CMK (cell line): Measurements from ENCODE around the gene CNDP2.
"Not testable (repeated sequence)": the region's sequence is repeated elsewhere in the genome, so short reads cannot be mapped to it uniquely, and the experiment has no call there.

ENCODE experiments used
- DNase-seq: peaks from one replicate; pipeline ENCODE4 v3.0.0-alpha.2; 2010; ENCODE audit warnings: low read depth

The CNDP2 gene

GRCh38 chr18:74539289-74539688, 43.1 kb downstream of the CNDP2 start:
- no peak for DNase-seq

GRCh38 chr18:74540652-74541421, 44.7 kb downstream of the CNDP2 start:
- DNase-seq = no peak

GRCh38 chr18:74541703-74542555, 45.8 kb downstream of the CNDP2 start:
- DNase-seq = no peak

DNA sequence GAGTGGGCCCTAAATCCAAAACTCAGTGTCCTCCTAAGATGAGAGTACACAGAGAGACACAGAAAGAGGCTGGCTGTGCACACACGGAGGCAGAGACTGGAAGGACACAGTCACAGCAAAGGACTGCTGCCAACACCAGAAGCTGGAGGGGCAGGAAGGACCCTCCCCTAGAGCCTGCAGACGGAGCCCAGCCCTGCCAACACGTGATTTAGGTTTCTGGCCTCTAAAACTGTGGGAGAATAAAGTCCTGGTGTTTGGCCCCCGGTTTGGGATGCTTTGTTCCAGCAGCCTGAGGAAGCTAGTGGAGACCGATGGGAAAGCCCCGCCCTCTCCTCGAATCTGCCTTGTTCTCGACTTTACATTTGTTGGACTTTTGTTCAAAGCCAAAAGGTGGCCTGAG, 48.7 kb downstream of the CNDP2 start:
- DNase-seq = no peak

- DNase-seq = no peak
Measured at GRCh38 chr18:74546007-74546406, 49.8 kb downstream of the CNDP2 start.

DNA sequence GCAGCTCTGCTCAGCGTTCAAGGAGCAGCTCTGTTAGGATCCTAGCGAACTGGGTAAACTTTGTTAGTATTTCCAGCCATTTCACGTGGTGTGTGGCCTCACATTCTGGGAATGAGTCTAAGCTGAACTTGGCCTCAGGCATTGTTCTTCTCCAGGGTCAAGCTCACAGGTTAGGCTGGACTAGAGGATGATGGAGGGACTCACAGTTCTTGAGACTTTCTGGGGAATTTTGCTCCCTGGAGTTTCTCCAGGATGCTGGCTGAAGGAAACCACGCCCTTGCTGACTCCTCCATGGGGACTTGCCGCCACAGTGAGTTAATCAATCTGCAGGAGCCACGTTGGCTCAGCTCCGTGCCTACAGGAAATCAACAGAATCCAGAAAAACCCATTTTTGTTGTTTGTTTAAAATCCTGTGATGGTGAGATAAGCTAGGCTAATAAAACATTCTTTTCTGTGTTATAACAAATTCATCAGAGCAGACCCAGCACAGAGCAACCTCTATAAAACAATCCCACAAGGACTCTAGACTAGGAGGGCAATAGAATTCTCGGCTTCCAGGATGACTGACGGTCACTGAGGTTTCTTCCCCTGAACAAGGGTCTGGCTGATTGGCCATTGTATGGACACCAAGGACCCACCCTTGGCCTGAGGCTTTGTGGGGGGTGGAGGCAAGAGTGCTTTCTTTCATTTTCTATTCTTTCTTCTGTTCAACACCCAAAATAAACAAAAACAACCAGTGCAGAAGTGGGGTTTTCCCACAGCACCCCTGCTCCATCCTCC, 50.8 kb downstream of the CNDP2 start:
- DNase-seq = no peak

GRCh38 chr18:74547860-74548259, 51.7 kb downstream of the CNDP2 start:
- DNase-seq = no peak

DNA sequence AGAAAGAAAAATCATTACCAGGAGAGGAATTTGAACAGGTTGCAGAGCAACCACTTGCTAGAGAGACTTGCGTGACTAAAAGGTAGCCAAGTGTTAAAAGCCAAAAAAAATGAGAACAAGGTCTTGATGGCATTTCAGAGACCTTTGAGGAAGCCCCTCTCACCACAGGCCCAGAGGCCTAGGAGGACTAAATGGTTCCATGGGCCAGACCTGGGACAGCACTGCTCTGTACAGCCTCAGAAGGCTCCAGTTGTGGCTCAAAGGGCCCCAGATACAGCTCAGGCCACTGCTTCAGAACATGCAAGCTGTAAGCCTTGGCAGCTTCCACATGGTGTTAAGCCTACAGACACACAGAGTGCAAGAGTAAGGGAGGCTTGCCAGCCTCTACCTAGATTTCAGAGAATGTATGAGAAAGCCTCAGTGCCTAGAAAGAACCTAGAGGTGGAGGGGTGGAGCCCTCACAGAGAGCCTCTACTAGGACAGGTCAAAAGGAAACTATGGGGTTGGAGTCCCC, 53.5 kb downstream of the CNDP2 start:
- no peak for DNase-seq

DNA sequence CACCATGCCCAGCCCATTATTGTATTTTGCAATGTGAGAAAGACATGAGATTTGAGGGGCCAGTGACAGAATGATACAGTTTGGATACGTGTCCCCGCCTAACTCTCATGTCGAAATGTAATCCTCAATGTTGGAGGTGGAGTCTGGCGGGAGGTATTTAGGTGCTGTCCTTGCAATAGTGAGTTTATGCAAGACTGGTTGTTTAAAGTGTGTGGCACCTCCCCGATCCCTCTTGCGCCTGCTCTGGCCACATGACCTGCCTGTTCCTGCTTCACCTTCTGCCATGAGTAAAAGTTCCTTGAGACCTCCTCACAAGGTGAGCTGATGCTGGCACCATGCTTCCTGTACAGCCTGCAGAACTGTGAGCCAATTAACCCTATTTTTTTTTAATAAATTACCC, 54.7 kb downstream of the CNDP2 start:
- DNase-seq = no peak

GRCh38 chr18:74551452-74551851, 55.3 kb downstream of the CNDP2 start:
- no peak for DNase-seq

DNA sequence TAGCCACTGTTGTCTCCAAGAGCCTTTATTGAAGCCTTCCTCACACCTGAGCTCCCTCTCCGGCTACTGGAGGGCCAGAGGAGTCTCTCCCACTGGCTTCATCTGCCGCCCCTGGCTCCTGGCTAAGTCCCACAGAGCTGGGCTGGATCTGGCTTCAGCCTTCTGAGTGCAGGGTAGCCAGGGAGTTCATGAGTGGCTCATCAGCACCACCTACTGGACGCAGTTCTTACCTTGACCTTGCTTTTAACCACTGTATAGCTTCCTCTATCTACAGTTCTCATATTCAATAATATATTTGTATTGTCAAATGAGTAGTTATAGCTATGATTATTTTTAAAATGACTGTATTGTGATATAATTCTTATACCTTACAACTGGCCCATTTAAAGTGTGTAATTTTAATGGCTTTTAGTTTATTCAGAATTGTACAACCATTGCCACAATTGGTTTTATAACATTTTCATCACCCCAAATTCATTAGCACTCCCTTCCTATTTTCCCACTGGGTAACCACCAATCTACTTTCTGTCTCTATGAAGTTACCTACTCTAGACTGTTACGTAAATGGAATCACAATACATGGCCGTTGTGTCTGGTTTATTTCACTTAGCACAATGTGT, 55.9 kb downstream of the CNDP2 start:
- peak; percentile 51 for DNase-seq

GRCh38 chr18:74556126-74556525, 60.0 kb downstream of the CNDP2 start:
- no peak for DNase-seq

DNA sequence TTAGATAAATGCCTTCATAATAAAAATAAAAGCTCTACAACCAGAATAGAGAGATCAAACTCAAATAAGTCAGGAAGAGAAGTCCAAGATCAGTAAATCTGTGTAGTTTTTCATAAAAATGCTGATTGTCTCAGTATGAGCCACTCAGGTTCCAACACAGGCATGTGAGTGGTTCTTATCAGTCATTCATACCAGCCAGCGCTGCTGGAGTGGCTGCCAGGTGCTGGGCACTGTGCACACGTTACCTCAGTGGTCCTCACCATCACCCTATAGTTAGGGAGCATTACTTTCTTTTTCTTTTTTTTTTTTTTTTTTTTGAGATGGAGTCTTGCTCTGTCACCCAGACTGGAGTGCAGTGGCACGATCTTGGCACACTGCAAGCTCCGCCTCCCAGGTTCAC, 61.9 kb downstream of the CNDP2 start:
- no peak for DNase-seq

DNA sequence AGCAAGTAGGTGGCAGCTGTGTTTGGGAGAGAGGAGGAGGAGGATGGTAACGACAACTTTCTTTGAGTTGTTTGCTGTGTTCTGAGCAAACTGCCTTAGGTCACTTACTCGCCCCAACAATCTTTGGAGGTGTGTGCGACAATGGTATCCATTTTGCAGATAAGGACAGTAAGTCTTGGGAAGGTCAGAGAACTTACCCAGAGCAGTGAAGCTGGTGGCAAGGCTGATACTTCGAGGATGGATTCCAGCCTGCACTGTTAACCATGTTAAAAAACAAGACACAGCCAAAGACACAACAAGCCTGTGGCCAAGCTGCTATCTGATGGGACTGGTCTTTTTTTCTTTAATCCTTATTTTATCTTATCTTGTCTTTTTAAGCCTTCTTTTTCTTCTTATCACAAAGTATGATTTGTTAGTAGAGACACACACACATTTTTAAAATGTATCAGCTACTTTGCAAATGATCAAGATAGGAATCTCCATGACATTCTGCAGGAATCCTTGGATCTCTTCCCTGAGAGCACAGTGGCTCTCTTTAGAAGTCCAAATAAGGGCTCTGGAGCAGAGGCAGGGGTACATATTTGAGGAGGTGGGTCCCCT, 66.1 kb downstream of the CNDP2 start:
- DNase-seq = no peak

DNA sequence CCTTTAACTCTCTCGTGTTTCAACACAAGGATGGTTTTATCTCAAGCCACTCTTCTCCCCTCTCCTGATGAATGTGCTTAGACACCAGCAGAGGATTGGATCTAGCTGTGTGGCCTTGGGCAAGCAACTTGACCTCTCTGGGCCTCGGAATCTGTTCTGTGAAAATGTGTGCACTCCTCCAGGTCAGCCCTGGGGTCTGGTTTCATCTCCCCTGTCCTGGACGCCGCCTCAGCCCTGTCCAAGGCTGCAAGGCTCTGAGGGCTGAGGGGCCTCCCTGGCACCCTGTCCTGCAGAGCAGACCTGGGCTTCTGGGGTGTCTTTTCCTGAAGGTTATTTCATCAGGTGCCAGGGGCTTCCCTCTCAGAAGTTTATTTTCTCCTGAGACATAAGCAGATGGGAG, 66.6 kb downstream of the CNDP2 start:
- DNase-seq = no peak

DNA sequence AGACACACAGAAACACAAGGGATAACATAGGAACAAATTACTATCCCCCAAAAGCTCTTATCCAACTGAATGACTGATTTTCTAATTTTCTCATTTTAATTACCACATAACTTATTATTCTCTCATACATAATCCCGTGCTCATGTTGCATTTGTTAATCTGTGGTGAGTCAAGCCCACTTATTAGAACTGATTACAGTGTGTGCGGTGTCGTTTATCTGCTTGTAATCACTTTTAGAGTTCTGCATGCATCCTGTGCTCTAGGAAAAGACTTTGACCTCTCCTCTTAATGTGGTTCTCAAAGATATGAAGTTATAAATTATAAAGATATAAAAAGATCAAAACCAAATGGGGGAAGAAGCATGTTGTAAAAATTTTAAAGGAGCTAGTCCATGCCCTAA, 67.8 kb downstream of the CNDP2 start:
- no peak for DNase-seq

DNA sequence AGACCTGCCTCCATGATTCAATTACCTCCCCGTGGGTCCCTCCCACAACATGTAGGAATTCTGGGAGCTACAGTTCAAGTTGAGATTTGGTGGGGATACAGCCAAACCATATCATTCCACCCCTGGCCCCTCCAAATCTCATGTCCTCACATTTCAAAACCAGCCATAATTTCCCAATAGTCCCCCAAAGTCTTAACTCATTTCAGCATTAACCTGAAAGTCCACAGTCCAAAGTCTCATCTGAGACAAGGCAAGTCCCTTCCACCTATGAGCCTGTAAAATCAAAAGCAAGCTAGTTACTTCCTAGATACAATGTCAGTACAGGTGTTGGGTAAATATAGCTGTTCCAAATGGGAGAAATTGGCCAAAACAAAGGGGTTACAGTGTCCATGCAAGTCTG, 69.0 kb downstream of the CNDP2 start:
- not testable (repeated sequence) for DNase-seq

DNA sequence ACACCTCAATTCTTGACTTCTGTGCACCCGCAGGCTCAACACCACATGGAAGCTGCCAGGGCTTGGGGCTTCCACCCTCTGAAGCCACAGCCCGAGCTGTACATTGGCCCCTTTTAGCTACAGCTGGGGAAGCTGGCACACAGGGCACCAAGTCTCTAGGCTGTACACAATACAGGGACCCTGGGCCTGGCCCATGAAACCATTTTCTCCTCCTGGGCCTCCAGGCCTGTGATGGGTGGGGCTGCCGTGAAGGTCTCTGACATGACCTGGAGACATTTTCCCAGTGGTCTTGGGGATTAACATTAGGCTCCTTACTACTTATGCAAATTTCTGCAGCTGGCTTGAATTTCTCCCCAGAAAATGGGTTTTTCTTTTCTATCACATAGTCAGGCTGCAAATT, 69.8 kb downstream of the CNDP2 start:
- DNase-seq = not testable (repeated sequence)

GRCh38 chr18:74567822-74568221, 71.7 kb downstream of the CNDP2 start:
- DNase-seq = no peak

DNA sequence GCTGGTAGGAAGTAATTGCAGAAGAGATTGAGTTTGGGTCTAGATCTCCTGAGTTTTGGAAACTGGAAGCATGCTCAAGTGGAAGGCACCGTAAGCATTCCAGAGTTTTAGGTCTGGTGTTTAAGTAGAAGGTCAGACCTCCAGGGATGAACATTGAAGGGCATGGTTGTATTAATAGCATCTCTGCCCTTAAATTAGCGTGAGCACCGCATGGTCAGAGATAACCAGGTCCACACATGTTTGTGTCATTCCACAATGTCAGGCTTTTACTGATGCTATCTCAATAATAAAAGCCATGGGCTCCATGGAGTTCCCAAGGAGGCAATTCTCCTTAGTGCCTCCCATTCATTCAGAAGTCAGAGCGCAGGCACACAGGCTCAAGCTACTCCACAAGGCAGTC, 73.2 kb downstream of the CNDP2 start:
- DNase-seq = no peak

- DNase-seq = no peak
Measured at GRCh38 chr18:74570266-74570665, 74.1 kb downstream of the CNDP2 start.
